Neuronal stem cell (in vitro differentiated cells): Measurements from ENCODE around the gene DTX2.
A peak's percentile ranks its signal among the peaks of the same experiment; 100 is the strongest.
"Not testable (repeated sequence)": the region's sequence is repeated elsewhere in the genome, so short reads cannot be mapped to it uniquely, and the experiment has no call there.

ENCODE experiments used
- DNase-seq: peaks from one replicate; pipeline ENCODE4 v3.0.0-alpha.2; 2013; ENCODE audit warnings: low spot score
- H2AFZ ChIP-seq: one replicate; pipeline ENCODE4 v1.6.1; 2013; ENCODE audit warnings: mild to moderate bottlenecking, low read length, inconsistent platforms
- H2AK5ac ChIP-seq: 2 replicates; pipeline ENCODE4 v1.6.1; 2013; ENCODE audit warnings: low read depth, mild to moderate bottlenecking, inconsistent platforms, low read length, moderate library complexity, mixed read lengths
- H2BK120ac ChIP-seq: 2 replicates; pipeline ENCODE4 v1.6.1; 2013; ENCODE audit warnings: low read depth, mild to moderate bottlenecking, inconsistent platforms, low read length, moderate library complexity, mixed read lengths
- H2BK12ac ChIP-seq: one replicate; pipeline ENCODE4 v1.6.1; 2013; ENCODE audit warnings: low read length, inconsistent platforms
- H2BK15ac ChIP-seq: 2 replicates; pipeline ENCODE4 v1.6.1; 2013; ENCODE audit warnings: mild to moderate bottlenecking, low read length, inconsistent platforms, mixed read lengths
- H2BK5ac ChIP-seq: one replicate; pipeline ENCODE4 v1.6.1; 2013; ENCODE audit warnings: inconsistent platforms, mild to moderate bottlenecking, low read length, moderate library complexity
- H3K14ac ChIP-seq: one replicate; pipeline ENCODE4 v1.6.1; 2013; ENCODE audit warnings: low read length, inconsistent platforms
- H3K18ac ChIP-seq: 2 replicates; pipeline ENCODE4 v1.6.1; 2013; ENCODE audit warnings: low read length, inconsistent platforms
- H3K23ac ChIP-seq: 2 replicates; pipeline ENCODE4 v1.6.1; 2013; ENCODE audit warnings: low read depth, mild to moderate bottlenecking, mixed read lengths, low read length, inconsistent platforms; ENCODE audit not compliant: poor library complexity
- H3K27ac ChIP-seq: replicated peaks from 3 replicates; pipeline ENCODE4 v1.5.1; 2013; ENCODE audit warnings: low read length, inconsistent platforms
- H3K27me3 ChIP-seq, 3 experiments: 2 replicates each; pipeline ENCODE4 v1.6.1; 2013; ENCODE audit warnings: low read length in 3 of 3, mild to moderate bottlenecking in 2 of 3, inconsistent platforms in 1 of 3, low read depth in 1 of 3, mixed read lengths in 1 of 3, moderate library complexity in 1 of 3; ENCODE audit not compliant: control insufficient read depth in 3 of 3, insufficient read depth in 3 of 3
- H3K36me3 ChIP-seq, 2 donors: replicated peaks in 1 of 2; 2 replicates each; pipeline ENCODE4 v1.6.1; 2013; ENCODE audit warnings: low read length in 2 of 2; ENCODE audit not compliant: control insufficient read depth in 2 of 2, insufficient read depth in 2 of 2
- H3K4ac ChIP-seq: 2 replicates; pipeline ENCODE4 v1.6.1; 2013; ENCODE audit warnings: inconsistent platforms, mild to moderate bottlenecking, low read length, moderate library complexity
- H3K4me1 ChIP-seq, 2 donors: 1 replicate in 1 of 2; 2 replicates in 1 of 2; pipeline ENCODE4 v1.6.1; 2013; ENCODE audit warnings: low read length in 2 of 2, low read depth in 1 of 2; ENCODE audit not compliant: control insufficient read depth in 2 of 2, insufficient read depth in 1 of 2
- H3K4me2 ChIP-seq: one replicate; pipeline ENCODE4 v1.6.1; 2013; ENCODE audit warnings: mild to moderate bottlenecking, low read length, inconsistent platforms; ENCODE audit not compliant: insufficient read depth, poor library complexity, severe bottlenecking
- H3K4me3 ChIP-seq, 2 donors: 2 replicates each; pipeline ENCODE4 v1.5.1; 2013; ENCODE audit warnings: low read length in 2 of 2, mild to moderate bottlenecking in 2 of 2, inconsistent platforms in 1 of 2, moderate library complexity in 1 of 2
- H3K79me1 ChIP-seq: one replicate; pipeline ENCODE4 v1.6.1; 2013; ENCODE audit warnings: low read depth, mild to moderate bottlenecking, inconsistent platforms, low read length, moderate library complexity
- H3K9ac ChIP-seq: one replicate; pipeline ENCODE4 v1.6.1; 2013; ENCODE audit warnings: mild to moderate bottlenecking, low read depth, low read length, inconsistent platforms; ENCODE audit not compliant: poor library complexity
- H3K9me3 ChIP-seq, 2 donors: replicated peaks in 1 of 2; 2 replicates each; pipeline versions ENCODE3 to v1.6.1; 2013; ENCODE audit warnings: low read length in 2 of 2, mild to moderate bottlenecking in 2 of 2, inconsistent platforms in 1 of 2, low read depth in 1 of 2, mixed read lengths in 1 of 2, moderate library complexity in 1 of 2; ENCODE audit not compliant: control insufficient read depth in 2 of 2, insufficient read depth in 1 of 2
- H4K8ac ChIP-seq: one replicate; pipeline ENCODE4 v1.6.1; 2013; ENCODE audit warnings: low read depth, mild to moderate bottlenecking, inconsistent platforms, low read length, moderate library complexity
- H4K91ac ChIP-seq: one replicate; pipeline ENCODE4 v1.6.1; 2013; ENCODE audit warnings: low read length, low read depth, mild to moderate bottlenecking, inconsistent platforms; ENCODE audit not compliant: poor library complexity
- WGBS, 2 donors: extraction: QIAGEN DNeasy Blood & Tissue Kit; methylation state at CpG; one replicate each; pipeline ENCODE4 v1.1.7; 2013; ENCODE audit warnings: missing lambda C conversion rate in 2 of 2, mixed read lengths in 1 of 2; ENCODE audit not compliant: insufficient read length in 2 of 2, insufficient replicate concordance in 1 of 2; ENCODE audit errors: extremely low coverage in 2 of 2; 5-methylcytosine and 5-hydroxymethylcytosine counted together

The DTX2 gene

GRCh38 chr7:76506643-76507042 lies 45.1 kb downstream of the DTX2 start:
- H3K4me2 ChIP-seq, H2BK12ac ChIP-seq, H3K23ac ChIP-seq, H3K4me1 ChIP-seq, H3K9me3 ChIP-seq, H4K91ac ChIP-seq, H3K27ac ChIP-seq, H4K8ac ChIP-seq, H3K18ac ChIP-seq, H2BK120ac ChIP-seq, H3K4me3 ChIP-seq, DNase-seq, H2AK5ac ChIP-seq, H2BK15ac ChIP-seq, H3K79me1 ChIP-seq, H2BK5ac ChIP-seq, H3K4ac ChIP-seq, H3K14ac ChIP-seq, H3K36me3 ChIP-seq, H3K27me3 ChIP-seq, H2AFZ ChIP-seq, H3K9ac ChIP-seq: not testable (repeated sequence)
- no CpG with 5 or more reads among the region's 8 CpGs for WGBS, 2 donors

GRCh38 chr7:76507723-76508406 lies 46.4 kb downstream of the DTX2 start:
- H3K79me1 ChIP-seq = peaks cover 1% of the 10 kb centered on the region
- H3K4me1 ChIP-seq = peaks cover 8% of the 10 kb centered on the region in 2 donors
- H3K4me3 ChIP-seq = no peak overlapping the region
- H3K18ac ChIP-seq = no peak overlapping the region
- H2AK5ac ChIP-seq = no peak overlapping the region
- peaks cover 0 to 3% of the 10 kb centered on the region in 2 donors for H3K36me3 ChIP-seq
- H2AFZ ChIP-seq = no peak overlapping the region
- H3K4me2 ChIP-seq = no peak overlapping the region
- H2BK120ac ChIP-seq = no peak overlapping the region
- no peak overlapping the region for H3K4ac ChIP-seq
- H2BK15ac ChIP-seq = no peak overlapping the region
- H3K23ac ChIP-seq = no peak overlapping the region
- no peak overlapping the region for H3K27ac ChIP-seq
- no peak overlapping the region for H4K8ac ChIP-seq
- no peak overlapping the region for H3K9ac ChIP-seq
- no peaks in the 10 kb centered on the region for H3K27me3 ChIP-seq
- 100% methylated on average over 3 of the region's 11 CpGs; no CpG with 5 or more reads in 1 of the 2 donors for WGBS, 2 donors
- H3K9me3 ChIP-seq = no peaks in the 10 kb centered on the region
- H2BK5ac ChIP-seq = no peak overlapping the region
- no peak for DNase-seq
- H4K91ac ChIP-seq = no peak overlapping the region
- H3K14ac ChIP-seq = no peak overlapping the region
- H2BK12ac ChIP-seq = no peak overlapping the region

- WGBS, 2 donors = no CpG with 5 or more reads among the region's 20 CpGs
- H3K18ac ChIP-seq = peak within 1 kb of the TSS; percentile 76
- H4K8ac ChIP-seq = no peak within 1 kb of the TSS
- H3K4me2 ChIP-seq = peak within 1 kb of the TSS; percentile 31
- no peak within 1 kb of the TSS for H2BK5ac ChIP-seq
- no peak for DNase-seq
- H3K4ac ChIP-seq = no peak within 1 kb of the TSS
- no peaks in the 10 kb centered on the region for H3K9me3 ChIP-seq
- H3K14ac ChIP-seq = peak within 1 kb of the TSS; percentile 14
- H3K27ac ChIP-seq = no peak within 1 kb of the TSS
- H2AK5ac ChIP-seq = peak within 1 kb of the TSS; percentile 84
- H3K4me3 ChIP-seq = no peak within 1 kb of the TSS
- H3K79me1 ChIP-seq = peaks cover 1% of the 10 kb centered on the region
- H2BK12ac ChIP-seq = peak within 1 kb of the TSS; percentile 4
- no peak within 1 kb of the TSS for H4K91ac ChIP-seq
- peak within 1 kb of the TSS; percentile 49 for H2BK15ac ChIP-seq
- H3K23ac ChIP-seq = peak within 1 kb of the TSS; percentile 52
- H2AFZ ChIP-seq = peak within 1 kb of the TSS; percentile 71
- peaks cover 0 to 3% of the 10 kb centered on the region in 2 donors for H3K36me3 ChIP-seq
- H3K4me1 ChIP-seq = peaks cover 10 to 17% of the 10 kb centered on the region in 2 donors
- no peak within 1 kb of the TSS for H2BK120ac ChIP-seq
- peak within 1 kb of the TSS; percentile 81 for H3K9ac ChIP-seq
- H3K27me3 ChIP-seq = no peaks in the 10 kb centered on the region
These were observed 48.7 kb downstream of the DTX2 start, which contains the start of gene UPK3B for GRCh38 chr7:76509931-76510877. TSS of gene UPK3B (plus strand) at chr7:76510552. CDS start at chr7:76510653, 101 bp downstream.
